Natural killer cell (primary cell): ENCODE measurements around the gene ERI3. TPM values are rescaled to one million over a fixed set of nuclear protein-coding genes. Genes with fewer than 3 reads are reported as not detected.

Experiments used
- ATAC-seq, 3 donors: fragments of 150-1000 bp in 2 of 3; fragments of 200-7000 bp in 1 of 3; cut with Tn5 transposase; 1 replicate in 1 of 3; 2 replicates in 2 of 3; pipeline ENCODE4 v1.10.0; 2021; ENCODE audit warnings: mild to moderate bottlenecking in 2 of 3, moderate library complexity in 2 of 3
- DNase-seq, 2 donors: peaks; one replicate each; pipeline versions ENCODE4 v3.0.0 to v3.0.0-alpha.2; 2013 to 2021; ENCODE audit warnings: mixed read lengths in 1 of 2
- H3K27ac ChIP-seq: one replicate; pipeline ENCODE4 v1.5.1; 2013; ENCODE audit warnings: mild to moderate bottlenecking, low read length
- H3K27me3 ChIP-seq: one replicate; pipeline ENCODE4 v1.6.1; 2013; ENCODE audit warnings: low read length; ENCODE audit not compliant: control insufficient read depth, insufficient read depth
- H3K36me3 ChIP-seq: one replicate; pipeline ENCODE4 v1.6.1; 2013; ENCODE audit warnings: low read length; ENCODE audit not compliant: control insufficient read depth, insufficient read depth
- H3K4me1 ChIP-seq: one replicate; pipeline ENCODE4 v1.6.1; 2013; ENCODE audit warnings: low read length; ENCODE audit not compliant: control insufficient read depth, insufficient read depth
- H3K4me3 ChIP-seq: one replicate; pipeline ENCODE4 v1.5.1; 2013; ENCODE audit warnings: low read length
- H3K9me3 ChIP-seq: one replicate; pipeline ENCODE4 v1.6.1; 2013; ENCODE audit warnings: low read length; ENCODE audit not compliant: control insufficient read depth, insufficient read depth
- H3K27ac Mint-ChIP-seq, 2 donors: one replicate each; pipeline ENCODE4 v1.8.0; 2022; ENCODE audit warnings: mild to moderate bottlenecking in 2 of 2, mixed read lengths in 2 of 2, moderate library complexity in 1 of 2
- H3K27me3 Mint-ChIP-seq, 2 donors: one replicate each; pipeline ENCODE4 v1.8.0; 2022; ENCODE audit warnings: low read depth in 2 of 2, mixed read lengths in 2 of 2
- H3K36me3 Mint-ChIP-seq: one replicate; pipeline ENCODE4 v1.8.0; 2022; ENCODE audit warnings: mixed read lengths
- H3K4me1 Mint-ChIP-seq, 2 donors: one replicate each; pipeline ENCODE4 v1.8.0; 2022; ENCODE audit warnings: mixed read lengths in 2 of 2
- H3K4me3 Mint-ChIP-seq: one replicate; pipeline ENCODE4 v1.8.0; 2022; ENCODE audit warnings: mild to moderate bottlenecking, moderate library complexity, mixed read lengths
- H3K9me3 Mint-ChIP-seq, 2 donors: one replicate each; pipeline ENCODE4 v1.8.0; 2022; ENCODE audit warnings: mixed read lengths in 2 of 2
- WGBS: methylation state at CpG from one replicate; pipeline ENCODE4 v1.1.7; 2013; ENCODE audit warnings: missing lambda C conversion rate; ENCODE audit not compliant: insufficient coverage; 5-methylcytosine and 5-hydroxymethylcytosine counted together
- intact Hi-C: fragments of 100-400 bp; cut with micrococcal nuclease; formaldehyde crosslinking; loops from one replicate; pipeline ENCODE4 v1.14.2; 2022
- total RNA-seq, 4 donors: library from RNA; stranded (reverse); fragments of 120-200 nt in 1 of 4; gene quantifications; one replicate each; pipeline versions ENCODE4 v1.2.3 to v1.2.4, GENCODE V29; 2013 to 2022
- TF ChIP-seq, protein P1 (sequence below): fragments of 200-600 bp; IDR thresholded peaks from one replicate; pipeline ENCODE4 v1.8.0; 2022; ENCODE audit warnings: antibody characterized with exemption

The ERI3 gene
- total RNA-seq, 3 donors from 2014 or later (not counting 1 experiment from before 2014, with no cell fraction given), result 28.3 to 35.3 (median 30.4) TPM

GRCh38 chr1:44240802-44241671 is 114.0 kb downstream of the ERI3 start:
- Histone ChIP-seq H3K9me3 (no peaks in the 10 kb centered on the region), H3K27me3 (no peaks in the 10 kb centered on the region), H3K36me3 (peaks cover 3% of the 10 kb centered on the region), H3K4me3 (no peak overlapping the region), H3K4me1 (peaks cover 8% of the 10 kb centered on the region), H3K27ac (no peak overlapping the region)
- TF ChIP-seq, protein P1, sequence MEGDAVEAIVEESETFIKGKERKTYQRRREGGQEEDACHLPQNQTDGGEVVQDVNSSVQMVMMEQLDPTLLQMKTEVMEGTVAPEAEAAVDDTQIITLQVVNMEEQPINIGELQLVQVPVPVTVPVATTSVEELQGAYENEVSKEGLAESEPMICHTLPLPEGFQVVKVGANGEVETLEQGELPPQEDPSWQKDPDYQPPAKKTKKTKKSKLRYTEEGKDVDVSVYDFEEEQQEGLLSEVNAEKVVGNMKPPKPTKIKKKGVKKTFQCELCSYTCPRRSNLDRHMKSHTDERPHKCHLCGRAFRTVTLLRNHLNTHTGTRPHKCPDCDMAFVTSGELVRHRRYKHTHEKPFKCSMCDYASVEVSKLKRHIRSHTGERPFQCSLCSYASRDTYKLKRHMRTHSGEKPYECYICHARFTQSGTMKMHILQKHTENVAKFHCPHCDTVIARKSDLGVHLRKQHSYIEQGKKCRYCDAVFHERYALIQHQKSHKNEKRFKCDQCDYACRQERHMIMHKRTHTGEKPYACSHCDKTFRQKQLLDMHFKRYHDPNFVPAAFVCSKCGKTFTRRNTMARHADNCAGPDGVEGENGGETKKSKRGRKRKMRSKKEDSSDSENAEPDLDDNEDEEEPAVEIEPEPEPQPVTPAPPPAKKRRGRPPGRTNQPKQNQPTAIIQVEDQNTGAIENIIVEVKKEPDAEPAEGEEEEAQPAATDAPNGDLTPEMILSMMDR, result no peak
- no peak for ATAC-seq
- DNase-seq, result no peak
- no peaks in the 10 kb centered on the region for H3K9me3 Mint-ChIP-seq
- peak overlapping the region in 1 of 2 donors; percentile 16 for H3K27ac Mint-ChIP-seq
- no peaks in the 10 kb centered on the region for H3K27me3 Mint-ChIP-seq
- intact Hi-C loops, result no loop called here
- WGBS, result 97% methylated on average over 9 of the region's 9 CpGs
- H3K36me3 Mint-ChIP-seq, result no peaks in the 10 kb centered on the region
- peaks cover 9 to 19% of the 10 kb centered on the region in 2 donors for H3K4me1 Mint-ChIP-seq
- H3K4me3 Mint-ChIP-seq, result no peak overlapping the region

DNA sequence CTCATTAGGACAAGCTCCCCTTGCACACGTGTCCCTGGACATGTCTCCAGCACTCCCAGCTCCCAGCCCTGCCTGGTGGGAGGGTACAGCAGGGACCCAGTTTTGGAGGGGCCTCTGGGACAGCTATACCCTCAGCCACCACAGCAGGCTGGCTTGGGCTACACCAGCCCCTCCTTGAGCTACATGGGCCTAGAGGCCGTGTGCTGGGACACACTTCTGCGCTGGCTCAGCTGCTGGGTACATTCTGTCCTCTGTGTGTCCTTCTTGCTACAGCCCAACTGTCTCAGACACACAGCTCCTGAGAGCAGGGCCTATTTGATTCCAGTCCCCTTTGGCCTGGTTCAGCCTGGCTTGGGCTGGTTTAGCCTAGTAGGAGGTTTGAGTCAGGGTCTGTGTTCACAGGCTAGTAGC is 115.1 kb downstream of the ERI3 start:
- Mint-ChIP-seq H3K36me3 (no peaks in the 10 kb centered on the region), H3K27ac (peak overlapping the region in 1 of 2 donors; percentile 51), H3K27me3 (no peaks in the 10 kb centered on the region), H3K4me3 (no peak overlapping the region), H3K4me1 (peaks cover 9 to 19% of the 10 kb centered on the region in 2 donors), H3K9me3 (no peaks in the 10 kb centered on the region)
- H3K9me3 ChIP-seq, result no peaks in the 10 kb centered on the region
- peaks cover 3% of the 10 kb centered on the region for H3K36me3 ChIP-seq
- H3K4me1 ChIP-seq, result peaks cover 8% of the 10 kb centered on the region
- intact Hi-C loops, result no loop called here
- ATAC-seq (no peak), DNase-seq (no peak)
- WGBS, result 91% methylated on average over 3 of the region's 3 CpGs
- H3K27me3 ChIP-seq, result no peaks in the 10 kb centered on the region
- no peak overlapping the region for H3K27ac ChIP-seq
- H3K4me3 ChIP-seq, result no peak overlapping the region
- TF ChIP-seq, protein P1, result no peak

DNA sequence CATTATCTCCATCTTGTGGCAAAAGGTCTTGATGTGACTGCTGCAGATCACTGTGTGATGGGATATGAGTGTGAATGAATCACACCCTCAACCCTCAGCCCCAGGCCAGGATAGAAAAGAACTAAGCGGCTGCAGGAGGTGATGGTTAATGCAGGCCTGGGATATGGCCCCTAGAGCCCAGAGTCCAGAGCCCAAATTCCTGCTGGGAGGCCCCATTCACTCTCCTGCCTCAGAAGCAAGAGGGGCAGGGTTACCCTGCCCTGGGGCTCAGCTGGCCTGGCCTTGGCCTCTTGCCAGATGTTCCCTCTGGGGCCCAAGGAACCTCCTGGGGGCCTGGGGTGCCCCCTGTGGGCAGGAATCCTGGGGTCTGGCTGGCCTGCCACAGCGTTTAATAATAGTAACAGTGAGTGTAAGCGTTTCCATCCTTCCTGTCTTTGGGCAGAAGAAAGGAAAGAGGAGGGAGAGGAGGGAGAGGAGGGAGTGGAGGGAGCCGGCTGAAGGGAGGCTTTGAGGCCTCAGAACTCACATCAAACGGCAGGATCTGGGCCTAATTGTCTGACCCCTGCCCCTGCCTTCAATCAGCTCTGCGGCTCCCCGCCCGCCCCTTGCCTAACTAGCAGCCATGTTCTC is 115.6 kb downstream of the ERI3 start:
- H3K27ac Mint-ChIP-seq, result peak overlapping the region in 1 of 2 donors; percentile 51
- H3K27me3 ChIP-seq, result no peaks in the 10 kb centered on the region
- H3K27ac ChIP-seq, result no peak overlapping the region
- peaks cover 9 to 16% of the 10 kb centered on the region in 2 donors for H3K4me1 Mint-ChIP-seq
- H3K9me3 Mint-ChIP-seq, result no peaks in the 10 kb centered on the region
- TF ChIP-seq, protein P1, result no peak
- H3K4me3 Mint-ChIP-seq, result no peak overlapping the region
- no peaks in the 10 kb centered on the region for H3K9me3 ChIP-seq
- H3K27me3 Mint-ChIP-seq, result no peaks in the 10 kb centered on the region
- intact Hi-C loops, result no loop called here
- WGBS, result 66% methylated on average over 7 of the region's 8 CpGs
- peaks cover 8% of the 10 kb centered on the region for H3K4me1 ChIP-seq
- peaks cover 3% of the 10 kb centered on the region for H3K36me3 ChIP-seq
- H3K4me3 ChIP-seq, result no peak overlapping the region
- DNase-seq (no peak), ATAC-seq (no peak)
- H3K36me3 Mint-ChIP-seq, result no peaks in the 10 kb centered on the region
